Skeletal muscle tissue (tissue), 5 donors: ENCODE measurements around the gene AGPAT2. TPM values are rescaled to one million over a fixed set of nuclear protein-coding genes. Genes with fewer than 3 reads are reported as not detected.

Source experiments
- H3K27ac ChIP-seq: one replicate; pipeline ENCODE4 v1.7.0; 2013; ENCODE audit warnings: mild to moderate bottlenecking, low read depth, low read length, inconsistent platforms
- H3K27me3 ChIP-seq, 3 donors: one replicate each; pipeline ENCODE4 v1.7.0; 2013; ENCODE audit warnings: low read length in 3 of 3; ENCODE audit not compliant: control insufficient read depth in 3 of 3, insufficient read depth in 3 of 3
- H3K36me3 ChIP-seq, 3 donors: one replicate each; pipeline ENCODE4 v1.7.0; 2013; ENCODE audit warnings: low read length in 3 of 3; ENCODE audit not compliant: control insufficient read depth in 3 of 3, insufficient read depth in 3 of 3
- H3K4me1 ChIP-seq, 3 donors: one replicate each; pipeline ENCODE4 v1.7.0; 2013; ENCODE audit warnings: low read length in 3 of 3, mild to moderate bottlenecking in 3 of 3; ENCODE audit not compliant: control insufficient read depth in 3 of 3, insufficient read depth in 3 of 3
- H3K4me3 ChIP-seq, 3 donors: one replicate each; pipeline ENCODE4 v1.7.0; 2013; ENCODE audit warnings: low read length in 3 of 3
- H3K9ac ChIP-seq, 3 donors: one replicate each; pipeline ENCODE4 v1.7.0; 2013; ENCODE audit warnings: low read length in 3 of 3, mild to moderate bottlenecking in 3 of 3, moderate library complexity in 2 of 3, low read depth in 1 of 3
- H3K9me3 ChIP-seq, 3 donors: one replicate each; pipeline ENCODE4 v1.7.0; 2013; ENCODE audit warnings: low read length in 3 of 3; ENCODE audit not compliant: control insufficient read depth in 3 of 3
- small RNA-seq: library from RNA; depleted of rRNA; stranded (forward); fragments of <200 nt; gene quantifications from one replicate; pipeline ENCODE3, GENCODE V24; 2014
- total RNA-seq: library from RNA; depleted of rRNA; stranded (reverse); fragments of >200 nt; gene quantifications from one replicate; pipeline ENCODE4 v1.2.3, GENCODE V29; 2014
- donor health status: Osteomylitis.

Gene AGPAT2
- total RNA-seq, 1 donor from 2014 or later = 27.1 TPM

DNA sequence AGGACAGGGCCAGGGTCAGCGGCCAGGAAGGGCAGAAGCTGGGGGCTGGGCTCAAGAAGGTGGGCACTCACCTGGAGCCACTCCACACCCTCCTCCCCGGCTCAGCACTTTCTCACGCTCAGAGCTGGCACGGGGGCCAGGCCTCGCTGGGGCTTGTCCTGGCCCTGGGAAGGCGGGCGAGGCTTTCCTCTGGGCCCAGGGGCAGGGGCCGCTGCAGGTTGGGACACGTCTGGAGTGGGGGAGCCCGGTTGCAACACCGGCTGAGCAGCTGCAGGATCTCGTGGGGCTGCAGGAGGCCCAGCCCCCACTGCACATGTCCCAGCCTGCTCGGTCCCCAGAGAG lies 63.4 kb downstream of the AGPAT2 start:
- no peak overlapping the region for H3K9ac ChIP-seq
- H3K27ac ChIP-seq = no peak overlapping the region
- peaks cover 22 to 33% (median 28%) of the 10 kb centered on the region in 3 donors for H3K4me1 ChIP-seq
- no peak overlapping the region for H3K4me3 ChIP-seq
- H3K27me3 ChIP-seq = no peaks in the 10 kb centered on the region
- no peaks in the 10 kb centered on the region for H3K9me3 ChIP-seq
- no peaks in the 10 kb centered on the region for H3K36me3 ChIP-seq

Small RNAs within 50 kb of the gene (small RNA-seq; reads per million reads assigned to genes)
- 3,985 reads per million, percentile 99 among the genes with 10 or more reads in this experiment for gene MIR126

Other genes starting within 250 kb of the AGPAT2 start
- gene INPP5E, start 247.6 kb downstream of the AGPAT2 start, total RNA-seq = 4.7 TPM
- gene SEC16A, start 204.4 kb downstream of the AGPAT2 start, total RNA-seq = 14.1 TPM
- gene NOTCH1, start 141.4 kb downstream of the AGPAT2 start, total RNA-seq = 69.4 TPM
- gene EGFL7, start 24.5 kb downstream of the AGPAT2 start, total RNA-seq = 51.7 TPM
- 11.0 TPM for gene DIPK1B, start 25.1 kb upstream of the AGPAT2 start, total RNA-seq
- 2.1 TPM for gene LCN10, start 55.5 kb upstream of the AGPAT2 start, total RNA-seq
- gene LCN6, start 61.1 kb upstream of the AGPAT2 start, total RNA-seq = not detected
- gene LCN8, start 70.8 kb upstream of the AGPAT2 start, total RNA-seq = not detected
- gene LCN15, start 77.1 kb upstream of the AGPAT2 start, total RNA-seq = not detected
- gene TMEM141, start 103.9 kb upstream of the AGPAT2 start, total RNA-seq = 28.7 TPM
- 1.0 TPM for gene CCDC183, start 108.9 kb upstream of the AGPAT2 start, total RNA-seq
- gene RABL6, start 120.5 kb upstream of the AGPAT2 start, total RNA-seq = 34.4 TPM
- 0.52 TPM for gene AJM1, start 155.0 kb upstream of the AGPAT2 start, total RNA-seq
- 109 TPM for gene PHPT1, start 162.0 kb upstream of the AGPAT2 start, total RNA-seq
- gene MAMDC4, start 164.9 kb upstream of the AGPAT2 start, total RNA-seq = 0.52 TPM
- gene EDF1, start 178.9 kb upstream of the AGPAT2 start, total RNA-seq = 196 TPM
- 4.7 TPM for gene TRAF2, start 199.1 kb upstream of the AGPAT2 start, total RNA-seq